Hematopoietic multipotent progenitor cell treated with erythropoietin and hydrocortisone succinate and interleukin-3 and kit ligand, for 8 days (in vitro differentiated cells): Measurements from ENCODE around the gene PAPLN.

Experiments
- DNase-seq: peaks from one replicate; pipeline ENCODE4 v3.0.0-alpha.2; 2015

The PAPLN gene

GRCh38 chr14:73262427-73263183, 25.3 kb downstream of the PAPLN start:
- no peak for DNase-seq

DNA sequence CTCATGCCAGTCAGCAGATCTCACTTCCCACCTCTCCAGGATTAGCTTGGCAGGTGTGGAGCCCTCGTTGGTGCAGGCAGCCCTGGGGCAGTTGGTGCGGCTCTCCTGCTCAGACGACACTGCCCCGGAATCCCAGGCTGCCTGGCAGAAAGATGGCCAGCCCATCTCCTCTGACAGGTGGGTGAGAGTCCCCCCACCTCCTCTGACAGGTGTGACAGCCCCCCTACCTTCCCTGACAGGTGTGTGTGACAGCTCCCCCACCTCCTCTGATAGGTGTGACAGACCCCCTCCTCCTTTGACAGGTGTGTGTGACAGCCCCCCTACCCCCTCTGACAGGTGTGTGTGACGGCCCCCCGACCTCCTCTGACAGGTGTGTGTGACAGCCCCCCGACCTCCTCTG, 26.3 kb downstream of the PAPLN start:
- DNase-seq = no peak

GRCh38 chr14:73264080-73264884, 27.0 kb downstream of the PAPLN start:
- DNase-seq = no peak

DNA sequence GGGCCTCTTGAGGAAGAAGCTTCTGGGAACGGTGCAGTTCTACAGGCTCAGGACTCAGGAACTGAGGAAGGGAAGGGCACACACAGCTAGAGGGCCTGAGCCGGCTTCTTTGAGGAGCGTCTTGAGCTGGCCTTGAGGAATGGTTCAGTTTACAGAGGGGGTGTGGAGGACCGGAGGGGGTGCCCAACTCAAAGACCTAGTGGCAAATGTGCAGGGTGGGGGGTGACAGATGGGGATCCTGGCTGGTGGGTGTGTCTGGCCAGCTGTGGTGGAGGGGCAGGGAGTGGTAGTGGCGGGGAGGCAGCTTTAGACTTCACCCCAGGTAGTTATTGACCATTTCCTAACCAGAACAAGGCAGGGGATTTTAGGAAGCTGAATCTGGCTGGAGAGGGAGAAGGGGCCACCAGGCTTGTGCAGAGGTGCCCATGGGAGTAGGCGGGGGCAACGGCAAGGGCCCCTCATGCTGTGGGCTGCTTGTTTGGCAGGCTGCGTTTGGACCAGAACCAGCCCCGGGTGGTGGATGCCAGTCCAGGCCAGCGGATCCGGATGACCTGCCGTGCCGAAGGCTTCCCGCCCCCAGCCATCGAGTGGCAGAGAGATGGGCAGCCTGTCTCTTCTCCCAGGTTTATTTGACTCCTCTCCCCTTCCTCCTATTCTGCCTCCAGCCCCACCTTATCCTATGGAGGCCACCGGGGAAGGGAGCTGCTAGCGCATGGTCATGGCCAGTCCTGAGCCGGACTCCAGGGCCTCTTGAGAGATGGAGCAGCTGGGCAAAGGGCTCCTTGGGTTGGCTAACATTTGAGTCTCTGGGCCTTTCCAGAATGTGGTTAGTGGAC, 27.8 kb downstream of the PAPLN start:
- no peak for DNase-seq

- no peak for DNase-seq
Observed at GRCh38 chr14:73265721-73266046, 28.4 kb downstream of the PAPLN start.

DNA sequence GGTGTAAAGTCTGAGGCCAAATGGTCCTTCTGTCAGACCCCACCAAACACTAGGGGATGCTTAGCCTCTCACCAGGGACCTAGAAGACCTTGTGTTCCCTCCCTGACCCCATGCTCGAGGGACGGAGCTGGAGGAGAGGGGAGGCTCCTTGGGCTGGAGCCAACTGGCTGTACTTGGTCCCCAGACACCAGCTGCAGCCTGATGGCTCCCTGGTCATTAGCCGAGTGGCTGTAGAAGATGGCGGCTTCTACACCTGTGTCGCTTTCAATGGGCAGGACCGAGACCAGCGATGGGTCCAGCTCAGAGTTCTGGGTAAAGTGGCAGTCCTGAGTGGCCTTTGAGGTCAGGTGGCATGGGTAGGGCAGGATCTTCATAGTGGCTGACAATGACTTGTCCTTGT, 29.0 kb downstream of the PAPLN start:
- DNase-seq = no peak

DNA sequence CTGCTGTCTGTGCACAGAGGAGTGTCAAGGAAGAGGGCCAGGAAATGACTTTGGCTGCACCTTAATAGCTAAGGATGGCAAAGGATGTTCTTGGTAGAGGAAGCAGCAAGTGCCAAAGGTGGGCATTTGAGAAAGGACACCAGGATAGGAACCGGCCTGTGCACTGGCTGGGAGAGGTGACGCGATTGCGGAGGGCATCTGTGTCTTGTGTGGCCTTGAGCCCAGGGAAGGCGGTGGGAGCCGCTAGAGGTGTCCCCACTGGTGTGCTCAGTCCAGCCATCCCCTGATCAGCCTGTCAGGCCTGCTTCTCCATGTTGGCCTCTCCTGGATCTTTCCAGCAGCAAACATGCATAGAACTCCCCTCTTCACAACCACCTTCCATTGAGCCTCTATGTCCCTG, 30.2 kb downstream of the PAPLN start:
- no peak for DNase-seq

GRCh38 chr14:73269729-73270531, 32.6 kb downstream of the PAPLN start:
- peak; percentile 11 for DNase-seq

DNA sequence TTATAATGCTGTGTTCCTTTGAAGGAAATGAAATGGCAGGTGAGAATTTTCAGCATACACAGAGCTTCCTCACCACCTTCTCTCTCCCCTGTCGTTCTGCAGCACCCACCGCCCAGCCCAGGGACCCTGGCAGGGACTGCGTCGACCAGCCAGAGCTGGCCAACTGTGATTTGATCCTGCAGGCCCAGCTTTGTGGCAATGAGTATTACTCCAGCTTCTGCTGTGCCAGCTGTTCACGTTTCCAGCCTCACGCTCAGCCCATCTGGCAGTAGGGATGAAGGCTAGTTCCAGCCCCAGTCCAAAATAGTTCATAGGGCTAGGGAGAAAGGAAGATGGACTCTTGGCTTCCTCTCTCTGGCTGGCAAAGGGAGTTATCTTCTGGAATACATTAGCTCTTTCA, 35.1 kb downstream of the PAPLN start:
- DNase-seq = no peak

DNA sequence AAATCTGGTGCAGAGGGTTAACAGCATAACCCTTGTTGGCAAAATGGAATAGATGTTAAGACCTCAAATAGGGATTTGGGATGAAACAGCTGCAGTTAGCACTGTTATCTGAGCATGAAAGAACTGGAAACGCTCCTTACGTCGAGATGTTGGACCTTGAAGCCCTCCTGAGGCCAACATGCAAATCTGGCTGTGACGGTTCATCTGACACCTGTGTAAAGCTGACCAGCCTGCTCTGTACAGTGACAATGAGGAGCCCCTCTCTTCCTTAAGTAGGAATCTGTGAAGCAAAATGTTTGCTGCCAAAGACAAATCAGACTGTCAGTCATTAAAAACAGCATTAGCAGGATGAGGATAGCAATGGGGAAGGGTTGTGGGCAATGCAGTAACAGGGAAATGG, 36.5 kb downstream of the PAPLN start:
- no peak for DNase-seq

DNA sequence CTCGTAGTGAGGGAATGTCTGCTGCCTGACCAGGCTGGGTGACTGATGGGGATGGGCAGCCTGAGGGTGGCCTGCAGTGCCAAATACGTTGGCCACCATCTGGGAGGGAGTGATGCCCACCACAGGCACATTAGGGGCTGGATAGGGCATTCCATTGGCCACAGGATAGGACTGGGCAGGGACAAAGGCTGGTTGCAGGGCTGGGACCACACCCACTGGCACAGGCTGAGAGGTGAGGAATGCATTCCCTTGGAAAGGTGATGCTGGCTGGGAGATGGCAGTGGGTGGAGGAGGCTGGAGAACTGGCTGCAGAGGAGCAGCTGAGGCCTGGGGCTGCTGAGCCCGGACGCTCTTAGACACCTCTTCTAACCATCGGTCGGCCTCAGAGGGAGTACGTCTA, 39.5 kb downstream of the PAPLN start:
- DNase-seq = no peak

GRCh38 chr14:73277376-73277775, 40.1 kb downstream of the PAPLN start:
- no peak for DNase-seq

DNA sequence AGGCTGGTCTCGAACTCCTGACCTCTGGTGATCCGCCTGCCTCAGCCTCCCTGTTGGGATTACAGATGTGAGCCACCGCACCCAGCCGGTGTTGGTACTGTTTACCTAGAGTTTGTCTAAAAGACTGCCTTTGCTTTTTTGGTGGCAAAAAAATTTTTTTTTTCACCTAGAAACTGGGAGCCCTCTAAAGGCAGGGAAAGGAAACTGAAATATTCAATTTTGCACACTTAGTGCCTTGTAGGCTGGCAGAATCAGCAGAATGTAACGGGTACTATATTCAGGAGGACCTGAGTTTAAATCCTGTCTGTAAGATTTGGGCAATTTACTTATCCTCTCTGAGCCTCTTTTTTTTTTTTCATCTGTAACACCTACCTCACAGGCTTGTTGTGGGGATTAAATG, 43.6 kb downstream of the PAPLN start:
- DNase-seq = no peak

DNA sequence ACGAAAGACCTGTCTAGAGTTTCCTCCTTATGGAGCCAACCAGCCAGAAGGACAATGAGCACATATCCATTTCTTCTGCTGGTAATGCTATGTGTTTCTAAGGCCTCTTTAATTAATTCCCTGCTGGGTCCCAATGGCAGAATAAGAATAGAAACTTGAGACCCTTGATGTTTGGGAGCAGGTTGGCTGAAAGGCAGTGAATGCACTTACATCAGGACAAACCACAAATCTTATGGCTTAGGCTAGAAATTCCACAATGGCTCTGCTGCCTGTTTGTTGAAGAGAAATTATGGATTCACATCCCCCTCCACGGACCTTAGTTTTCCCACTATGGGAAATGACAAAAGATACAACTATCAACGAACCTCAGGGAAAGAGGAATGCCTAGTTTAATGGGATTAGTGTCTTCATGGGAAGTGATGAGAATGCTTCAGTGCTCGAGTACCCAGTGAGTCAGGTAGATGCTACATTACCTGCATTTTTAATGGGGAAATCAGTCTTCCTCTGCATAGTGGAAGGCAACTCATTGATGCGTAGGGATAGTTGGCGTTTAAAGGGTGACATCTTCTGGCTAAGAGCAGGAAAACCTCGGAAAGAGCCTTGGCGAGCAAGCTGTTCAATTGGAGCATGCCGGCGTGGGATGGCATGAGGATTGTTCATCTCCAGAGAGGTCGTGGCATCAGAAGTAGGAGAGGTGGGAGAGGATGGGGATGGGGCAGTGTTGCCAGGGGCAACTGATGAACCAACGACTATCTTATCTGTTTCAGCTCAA, 46.5 kb downstream of the PAPLN start:
- no peak for DNase-seq

DNA sequence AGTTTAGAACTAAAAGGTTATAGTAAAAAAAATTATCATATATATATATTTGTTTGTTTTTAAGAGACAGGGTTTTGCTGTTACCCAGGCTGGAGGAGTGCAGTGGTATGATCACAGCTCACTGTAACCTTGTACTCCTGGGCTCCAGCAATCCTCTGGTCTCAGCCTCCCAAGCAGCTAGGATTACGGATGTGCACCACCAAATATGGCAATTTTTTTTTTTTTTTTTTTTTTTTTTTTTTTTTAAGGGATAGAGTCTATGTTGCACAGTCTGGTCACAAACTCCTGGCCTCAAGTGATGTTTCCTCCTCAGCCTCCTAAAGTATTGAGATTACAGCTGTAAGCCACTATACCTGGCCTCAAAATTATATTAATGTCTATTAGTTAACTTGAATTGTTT, 48.7 kb downstream of the PAPLN start:
- DNase-seq = no peak

DNA sequence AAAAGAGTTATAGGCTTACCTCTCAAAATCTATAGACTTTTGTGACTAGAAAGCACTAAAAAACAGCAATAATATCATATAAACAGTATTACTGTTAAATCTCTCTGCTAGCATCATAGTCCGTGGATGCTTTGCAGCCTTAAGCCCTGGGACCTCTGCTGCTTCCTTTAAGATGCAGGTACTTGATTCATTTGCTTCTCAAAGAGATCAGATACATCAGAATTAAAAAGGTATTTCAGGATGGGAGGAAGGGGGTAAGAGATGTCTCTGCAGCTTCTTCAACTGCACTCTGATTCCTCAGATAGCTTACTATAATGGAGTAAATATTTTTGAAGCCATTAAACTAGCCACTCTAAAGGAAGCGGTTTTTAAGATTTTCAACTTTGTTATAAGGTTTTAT, 49.3 kb downstream of the PAPLN start:
- DNase-seq = no peak

DNA sequence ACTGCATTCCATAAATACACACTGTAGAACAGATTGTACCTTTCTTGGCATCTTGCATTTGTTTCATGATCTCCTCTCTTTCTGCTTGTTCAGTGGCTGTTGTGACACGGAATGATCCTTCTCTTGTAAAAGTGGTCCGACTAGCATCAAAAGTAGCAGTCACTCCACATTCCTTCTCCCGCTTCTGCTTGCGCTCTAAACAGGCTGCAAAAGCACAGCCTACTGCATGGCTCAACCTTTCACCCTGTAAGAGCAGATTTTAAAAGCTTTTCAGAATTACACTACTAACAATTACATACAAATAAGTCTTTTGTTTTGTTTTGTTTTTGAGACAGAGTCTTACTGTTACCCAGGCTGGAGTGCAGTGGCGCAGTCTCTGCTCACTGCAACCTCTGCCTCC, 49.8 kb downstream of the PAPLN start:
- DNase-seq = no peak

DNA sequence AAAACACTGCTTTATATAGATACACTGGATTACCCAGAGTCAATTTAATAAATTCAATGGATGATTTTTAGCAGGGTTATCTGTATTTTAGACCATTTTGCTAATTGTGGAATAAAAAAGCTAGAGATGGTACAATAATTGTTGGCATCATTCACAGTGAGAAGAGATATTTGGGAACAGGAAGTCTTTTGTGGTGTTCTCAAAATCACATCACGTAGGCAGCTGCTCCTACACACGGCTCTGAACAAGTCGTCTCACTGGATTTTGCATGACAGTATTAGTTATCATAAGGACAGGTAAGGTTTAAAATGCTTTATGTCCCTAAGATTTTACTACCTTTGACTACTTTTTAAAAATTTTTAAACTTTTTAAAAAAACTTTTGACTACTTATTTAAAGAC, 52.0 kb downstream of the PAPLN start:
- DNase-seq = no peak

DNA sequence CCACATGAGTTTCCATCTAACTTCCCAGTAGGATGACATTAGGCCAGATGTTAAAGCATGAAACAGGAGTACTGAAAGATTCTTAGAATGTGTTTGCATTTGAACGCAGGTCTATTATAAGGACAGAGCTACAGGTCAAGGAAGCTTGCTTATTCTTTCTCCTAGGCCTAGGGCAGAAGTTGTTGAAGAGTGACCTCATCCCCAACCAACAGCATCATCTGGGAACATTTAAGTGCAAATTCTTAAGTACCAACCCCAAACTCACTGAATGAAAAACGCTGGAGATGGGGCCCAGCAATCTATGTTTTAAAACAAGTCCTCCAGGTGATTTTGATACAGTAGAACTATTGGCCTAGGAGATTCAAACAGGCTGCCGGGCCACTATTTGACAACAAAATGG, 52.4 kb downstream of the PAPLN start:
- DNase-seq = no peak

DNA sequence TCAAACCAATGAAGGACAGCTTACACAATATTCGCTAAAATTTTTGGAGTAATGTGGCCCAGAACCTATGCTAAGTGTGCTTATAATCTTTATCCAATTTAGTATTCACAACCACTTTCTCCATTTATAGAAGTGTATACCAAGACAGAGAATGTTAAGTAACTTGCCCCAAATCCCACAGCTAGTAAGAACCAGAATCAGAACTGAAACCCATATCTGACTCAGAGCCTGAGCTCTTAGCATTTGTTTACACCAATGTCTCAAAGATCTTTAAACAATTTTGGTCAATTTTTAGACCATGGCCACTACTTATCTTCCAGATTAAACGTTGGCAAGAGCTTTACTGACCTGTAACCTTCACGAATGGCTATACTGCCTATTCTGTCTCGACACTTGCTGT, 53.0 kb downstream of the PAPLN start:
- no peak for DNase-seq

GRCh38 chr14:73293782-73294781, 56.8 kb downstream of the PAPLN start:
- no peak for DNase-seq
